Parietal lobe (tissue), 1 donor: ENCODE measurements around the gene ZC3H13. TPM values are rescaled to one million over a fixed set of nuclear protein-coding genes. Genes with fewer than 3 reads are reported as not detected.

Experiments used
- total RNA-seq: library from RNA; depleted of rRNA; stranded (reverse); fragments of >200 nt; gene quantifications from one replicate; pipeline ENCODE4 v1.2.3, GENCODE V29; 2014

ZC3H13 gene, protein sequence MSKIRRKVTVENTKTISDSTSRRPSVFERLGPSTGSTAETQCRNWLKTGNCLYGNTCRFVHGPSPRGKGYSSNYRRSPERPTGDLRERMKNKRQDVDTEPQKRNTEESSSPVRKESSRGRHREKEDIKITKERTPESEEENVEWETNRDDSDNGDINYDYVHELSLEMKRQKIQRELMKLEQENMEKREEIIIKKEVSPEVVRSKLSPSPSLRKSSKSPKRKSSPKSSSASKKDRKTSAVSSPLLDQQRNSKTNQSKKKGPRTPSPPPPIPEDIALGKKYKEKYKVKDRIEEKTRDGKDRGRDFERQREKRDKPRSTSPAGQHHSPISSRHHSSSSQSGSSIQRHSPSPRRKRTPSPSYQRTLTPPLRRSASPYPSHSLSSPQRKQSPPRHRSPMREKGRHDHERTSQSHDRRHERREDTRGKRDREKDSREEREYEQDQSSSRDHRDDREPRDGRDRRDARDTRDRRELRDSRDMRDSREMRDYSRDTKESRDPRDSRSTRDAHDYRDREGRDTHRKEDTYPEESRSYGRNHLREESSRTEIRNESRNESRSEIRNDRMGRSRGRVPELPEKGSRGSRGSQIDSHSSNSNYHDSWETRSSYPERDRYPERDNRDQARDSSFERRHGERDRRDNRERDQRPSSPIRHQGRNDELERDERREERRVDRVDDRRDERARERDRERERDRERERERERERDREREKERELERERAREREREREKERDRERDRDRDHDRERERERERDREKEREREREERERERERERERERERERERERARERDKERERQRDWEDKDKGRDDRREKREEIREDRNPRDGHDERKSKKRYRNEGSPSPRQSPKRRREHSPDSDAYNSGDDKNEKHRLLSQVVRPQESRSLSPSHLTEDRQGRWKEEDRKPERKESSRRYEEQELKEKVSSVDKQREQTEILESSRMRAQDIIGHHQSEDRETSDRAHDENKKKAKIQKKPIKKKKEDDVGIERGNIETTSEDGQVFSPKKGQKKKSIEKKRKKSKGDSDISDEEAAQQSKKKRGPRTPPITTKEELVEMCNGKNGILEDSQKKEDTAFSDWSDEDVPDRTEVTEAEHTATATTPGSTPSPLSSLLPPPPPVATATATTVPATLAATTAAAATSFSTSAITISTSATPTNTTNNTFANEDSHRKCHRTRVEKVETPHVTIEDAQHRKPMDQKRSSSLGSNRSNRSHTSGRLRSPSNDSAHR (N-terminal part only)
- 71.4 TPM for total RNA-seq

DNA sequence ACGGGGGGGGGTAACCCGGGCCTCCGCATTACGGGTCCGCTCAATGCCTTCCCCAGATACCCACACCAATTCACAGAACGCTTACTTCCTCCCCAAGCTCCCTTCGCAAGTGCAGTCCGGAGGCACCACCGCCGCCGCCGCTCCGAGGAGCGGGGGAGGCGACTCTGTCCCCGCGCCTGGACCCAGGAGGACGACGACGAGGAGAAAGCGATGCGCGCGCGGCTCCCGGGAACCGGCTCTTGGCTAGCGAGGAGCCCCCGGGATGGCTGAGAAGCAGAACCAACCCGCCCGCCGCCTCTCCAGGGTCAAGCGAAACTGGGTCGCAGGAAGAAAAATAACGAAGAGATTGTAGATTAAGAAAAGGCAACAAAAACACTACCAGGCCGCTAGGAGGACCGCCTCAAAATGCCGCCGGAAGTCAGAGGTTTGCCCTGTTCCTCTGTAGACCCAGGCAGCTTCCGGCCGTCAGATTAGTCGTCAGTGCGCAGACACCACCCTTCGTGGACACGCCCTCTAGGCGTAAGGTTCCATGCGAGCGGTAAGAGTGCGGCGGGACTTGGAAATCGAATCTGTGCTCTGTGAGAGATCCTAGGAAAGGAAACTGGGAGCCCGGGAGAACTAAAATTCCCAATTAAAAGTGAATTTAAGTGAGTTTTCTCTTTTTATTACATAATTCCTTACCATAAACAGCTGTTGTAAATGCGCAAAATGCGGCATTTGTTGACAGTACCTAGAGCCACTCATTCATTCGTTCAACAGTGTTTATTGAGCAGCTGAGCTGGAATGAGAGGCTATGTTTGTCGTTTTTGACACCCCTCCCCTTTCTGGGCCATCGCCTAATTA, at the start of gene ZC3H13:
Gene ZC3H13 (minus strand): TSS at position 428 of the 843 bp plus-strand sequence. CDS start 7,239 bp downstream, outside the sequence.

Other genes with a start within 250 kb of the ZC3H13 start
- 11.9 TPM for gene SIAH3, start 201.0 kb downstream of the ZC3H13 start, total RNA-seq
- gene CPB2, start 52.3 kb upstream of the ZC3H13 start, total RNA-seq, result not detected
- gene LCP1, start 129.4 kb upstream of the ZC3H13 start, total RNA-seq, result 4.4 TPM
- gene LRRC63, start 159.2 kb upstream of the ZC3H13 start, total RNA-seq, result 4.4 TPM